GM23248 (cell line): Measurements from ENCODE around the gene LUZP2. TPM values are rescaled to one million over a fixed set of nuclear protein-coding genes. Genes with fewer than 3 reads are reported as not detected.

Source experiments
- DNase-seq: peaks from one replicate; pipeline ENCODE4 v3.0.0-alpha.2; 2015
- H2AFZ ChIP-seq: fragments of 200-600 bp; sonication (generic); 2 replicates; pipeline ENCODE4 v1.6.1; 2016; ENCODE audit warnings: antibody characterized with exemption
- H3F3A ChIP-seq: fragments of 200-600 bp; sonication (generic); 2 replicates; pipeline ENCODE4 v1.6.1; 2016; ENCODE audit warnings: mild to moderate bottlenecking, antibody characterized with exemption, mixed run types; ENCODE audit not compliant: insufficient read depth
- H3K27ac ChIP-seq: fragments of 200-600 bp; sonication (generic); 2 replicates; pipeline ENCODE4 v1.5.1; 2016; ENCODE audit warnings: mild to moderate bottlenecking
- H3K27me3 ChIP-seq: fragments of 200-600 bp; sonication (generic); replicated peaks from 2 replicates; pipeline ENCODE4 v1.6.1; 2016; ENCODE audit warnings: mild to moderate bottlenecking; ENCODE audit not compliant: insufficient read depth
- H3K36me3 ChIP-seq: fragments of 200-600 bp; sonication (generic); 2 replicates; pipeline ENCODE4 v1.6.1; 2016; ENCODE audit warnings: low read depth, mild to moderate bottlenecking
- H3K4me1 ChIP-seq: fragments of 200-600 bp; sonication (generic); 2 replicates; pipeline ENCODE4 v1.6.1; 2016; ENCODE audit warnings: mild to moderate bottlenecking; ENCODE audit not compliant: insufficient read depth
- H3K4me2 ChIP-seq: fragments of 200-600 bp; sonication (generic); one replicate; pipeline ENCODE4 v1.6.1; 2016; ENCODE audit warnings: mild to moderate bottlenecking; ENCODE audit not compliant: unreplicated experiment
- H3K4me3 ChIP-seq: fragments of 200-600 bp; sonication (generic); 2 replicates; pipeline ENCODE4 v1.5.1; 2016; ENCODE audit warnings: mild to moderate bottlenecking
- H3K79me2 ChIP-seq: fragments of 200-600 bp; sonication (generic); 2 replicates; pipeline ENCODE4 v1.6.1; 2016; ENCODE audit warnings: mild to moderate bottlenecking; ENCODE audit not compliant: insufficient read depth
- H3K9ac ChIP-seq: fragments of 200-600 bp; sonication (generic); 2 replicates; pipeline ENCODE4 v1.6.1; 2016; ENCODE audit warnings: mild to moderate bottlenecking
- H3K9me2 ChIP-seq: fragments of 200-600 bp; sonication (generic); 2 replicates; pipeline ENCODE4 v1.6.1; 2016; ENCODE audit warnings: mixed run types, mild to moderate bottlenecking, moderate library complexity; ENCODE audit not compliant: insufficient read depth
- H3K9me3 ChIP-seq: fragments of 200-600 bp; sonication (generic); one replicate; pipeline ENCODE4 v1.6.1; 2017; ENCODE audit warnings: low read depth
- H4K20me1 ChIP-seq: fragments of 200-600 bp; sonication (generic); 2 replicates; pipeline ENCODE4 v1.6.0; 2016; ENCODE audit not compliant: insufficient read depth
- EZH2 ChIP-seq: fragments of 200-600 bp; sonication (generic); IDR thresholded peaks from 2 replicates; pipeline ENCODE4 v1.6.1; 2018; ENCODE audit warnings: antibody characterized with exemption, mild to moderate bottlenecking; ENCODE audit not compliant: insufficient read depth, poor library complexity, severe bottlenecking
- EZH2phosphoT487 ChIP-seq: fragments of 200-600 bp; sonication (generic); IDR thresholded peaks from 2 replicates; pipeline ENCODE4 v1.6.1; 2018; ENCODE audit warnings: antibody characterized with exemption, moderate library complexity, mild to moderate bottlenecking, low read depth; ENCODE audit not compliant: insufficient read depth
- WGBS, 2 experiments: methylation state at CpG; one replicate each; pipeline ENCODE4 v1.1.6; 2015 to 2017; ENCODE audit warnings: low lambda C conversion rate in 2 of 2, low coverage in 1 of 2; ENCODE audit errors: missing lambda C conversion rate in 2 of 2; 5-methylcytosine and 5-hydroxymethylcytosine counted together
- in situ Hi-C: fragments of 300-500 bp; cut with MboI; formaldehyde crosslinking; loops from 2 replicates; pipeline ENCODE4 v1.15.0; 2020
- polyA plus RNA-seq: library from polyadenylated mRNA; unstranded; fragments of >200 nt; fragmentation: Nextera tagmentation; extraction: Ambion mirVana; gene quantifications from 2 replicates; pipeline ENCODE4 v1.2.1, GENCODE V29; 2016
- total RNA-seq: library from RNA; depleted of rRNA; stranded (reverse); fragments of >200 nt; shearing (Covaris generic); gene quantifications from 2 replicates; pipeline ENCODE4 v1.2.3, GENCODE V29; 2014

The LUZP2 gene
- total and polyA plus RNA-seq, 2 experiments from 2014 or later: not detected

DNA sequence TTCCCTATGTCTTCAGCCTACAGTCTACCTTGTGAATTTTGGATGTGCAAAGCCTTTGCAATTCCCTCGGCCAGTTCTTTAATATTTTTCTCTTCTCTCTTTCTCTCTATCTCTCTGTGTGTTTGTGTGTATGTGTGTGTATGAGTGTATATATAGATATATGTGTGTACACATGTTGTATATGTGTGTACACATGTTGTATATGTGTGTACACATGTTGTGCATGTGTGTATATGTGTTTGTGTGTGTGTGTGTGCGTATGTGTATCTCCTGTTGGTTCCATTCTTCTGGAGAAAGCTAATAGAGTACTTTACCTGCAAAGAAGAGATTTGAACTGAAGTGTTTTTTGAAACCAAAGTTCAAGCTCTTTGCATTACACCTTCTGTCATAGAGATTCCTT, 155.0 kb downstream of the LUZP2 start:
- in situ Hi-C loops: no loop called here
- H3K27me3 ChIP-seq: no peaks in the 10 kb centered on the region
- no peaks in the 10 kb centered on the region for H3K9me3 ChIP-seq
- H3K4me3 ChIP-seq: no peak overlapping the region
- no peak for DNase-seq
- no peaks in the 10 kb centered on the region for H3K36me3 ChIP-seq
- H3K79me2 ChIP-seq: no peaks in the 10 kb centered on the region
- WGBS, 2 experiments: 39 to 45% methylated on average over 2 of the region's 2 CpGs
- H2AFZ ChIP-seq: no peak overlapping the region
- H3K27ac ChIP-seq: no peak overlapping the region
- no peaks in the 10 kb centered on the region for H3K4me1 ChIP-seq
- TF ChIP-seq EZH2phosphoT487: no peak
- no peak for TF ChIP-seq EZH2
- no peak overlapping the region for H3K4me2 ChIP-seq
- no peaks in the 10 kb centered on the region for H4K20me1 ChIP-seq
- no peak overlapping the region for H3K9ac ChIP-seq
- no peaks in the 10 kb centered on the region for H3F3A ChIP-seq
- H3K9me2 ChIP-seq: no peaks in the 10 kb centered on the region

DNA sequence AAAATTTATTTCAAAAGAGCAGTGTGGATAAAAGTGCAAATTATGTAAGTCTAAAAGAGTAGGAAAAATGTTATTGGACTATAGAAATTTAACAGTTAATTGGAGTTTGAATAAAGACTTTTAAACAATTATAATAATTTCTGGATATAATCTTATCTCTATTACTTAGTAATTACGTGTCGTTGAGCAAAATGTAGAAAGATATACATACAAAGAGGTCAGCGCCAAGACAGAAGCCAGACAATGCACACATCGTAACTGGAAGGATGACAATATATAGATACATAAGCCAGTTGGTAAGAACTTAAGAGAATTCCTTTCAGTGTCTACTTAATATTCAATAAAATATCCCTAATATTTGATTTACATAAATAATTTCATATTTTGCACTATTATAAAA, 157.0 kb downstream of the LUZP2 start:
- H3K4me3 ChIP-seq: no peak overlapping the region
- H3K4me2 ChIP-seq: no peak overlapping the region
- no peaks in the 10 kb centered on the region for H3K27me3 ChIP-seq
- no peak for DNase-seq
- H4K20me1 ChIP-seq: no peaks in the 10 kb centered on the region
- 61% methylated on average over 4 of the region's 4 CpGs for WGBS, 2 experiments
- no peaks in the 10 kb centered on the region for H3K36me3 ChIP-seq
- no peak overlapping the region for H3K9ac ChIP-seq
- H3F3A ChIP-seq: no peaks in the 10 kb centered on the region
- no peaks in the 10 kb centered on the region for H3K4me1 ChIP-seq
- H3K79me2 ChIP-seq: no peaks in the 10 kb centered on the region
- no peak overlapping the region for H3K27ac ChIP-seq
- H3K9me3 ChIP-seq: no peaks in the 10 kb centered on the region
- no peaks in the 10 kb centered on the region for H3K9me2 ChIP-seq
- TF ChIP-seq EZH2phosphoT487: no peak
- no peak for TF ChIP-seq EZH2
- in situ Hi-C loops: no loop called here
- no peak overlapping the region for H2AFZ ChIP-seq

DNA sequence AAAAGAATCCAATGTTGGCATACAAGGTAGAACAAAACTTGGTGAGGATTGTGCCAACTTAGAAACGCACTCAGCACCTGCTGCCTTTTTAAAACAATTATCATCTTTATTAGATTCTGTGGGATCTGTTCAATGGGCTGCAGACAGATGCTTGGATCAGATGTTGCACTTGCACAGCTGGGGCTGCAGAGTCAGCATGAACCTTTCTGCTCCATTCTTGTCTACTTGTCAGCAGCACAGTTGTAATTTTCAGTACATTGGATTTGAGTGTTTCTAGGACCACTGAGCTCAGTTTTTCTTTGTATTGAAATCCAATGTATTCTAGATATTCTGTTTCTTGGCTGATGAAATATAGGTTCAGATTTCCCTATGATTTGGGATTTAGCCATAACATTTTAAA, 164.5 kb downstream of the LUZP2 start:
- no peak for DNase-seq
- Histone ChIP-seq H2AFZ (no peak overlapping the region), H3K79me2 (no peaks in the 10 kb centered on the region), H3F3A (no peaks in the 10 kb centered on the region), H3K4me3 (no peak overlapping the region), H3K4me2 (no peak overlapping the region), H3K27ac (no peak overlapping the region), H3K36me3 (no peaks in the 10 kb centered on the region), H3K27me3 (no peaks in the 10 kb centered on the region), H3K4me1 (no peaks in the 10 kb centered on the region), H3K9me3 (no peaks in the 10 kb centered on the region), H4K20me1 (no peaks in the 10 kb centered on the region), H3K9me2 (no peaks in the 10 kb centered on the region), H3K9ac (no peak overlapping the region)
- 0 to 4% methylated on average over 1 of the region's 1 CpG for WGBS, 2 experiments
- in situ Hi-C loops: no loop called here
- TF ChIP-seq EZH2phosphoT487: no peak
- TF ChIP-seq EZH2: no peak

DNA sequence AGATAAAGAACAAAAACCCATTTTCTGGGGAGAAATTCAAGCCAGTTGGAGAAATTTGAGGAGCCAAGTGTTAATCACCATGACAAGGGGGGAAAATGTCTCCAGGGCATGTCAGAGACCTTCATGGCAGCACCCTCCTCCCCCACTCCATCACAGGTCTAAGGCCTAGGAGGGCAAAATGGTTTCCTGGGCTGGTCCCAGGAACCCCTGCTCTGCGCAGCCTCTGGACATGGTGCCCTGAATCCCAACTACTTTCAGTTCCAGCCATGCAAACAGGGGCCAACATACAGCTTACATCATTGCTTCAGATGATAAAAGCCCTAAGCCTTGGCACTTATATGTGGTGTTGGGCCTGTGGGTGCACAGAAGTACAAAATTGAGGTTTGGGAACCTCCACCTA, 167.5 kb downstream of the LUZP2 start:
- no peak overlapping the region for H3K4me2 ChIP-seq
- no peak overlapping the region for H3K27ac ChIP-seq
- no peak for DNase-seq
- H3K27me3 ChIP-seq: no peaks in the 10 kb centered on the region
- 41 to 44% methylated on average over 1 of the region's 1 CpG for WGBS, 2 experiments
- no peak overlapping the region for H3K9ac ChIP-seq
- H3K4me1 ChIP-seq: no peaks in the 10 kb centered on the region
- H3K9me3 ChIP-seq: no peaks in the 10 kb centered on the region
- no peaks in the 10 kb centered on the region for H4K20me1 ChIP-seq
- H3F3A ChIP-seq: no peaks in the 10 kb centered on the region
- no peak overlapping the region for H3K4me3 ChIP-seq
- TF ChIP-seq EZH2phosphoT487 (no peak), EZH2 (no peak)
- no peak overlapping the region for H2AFZ ChIP-seq
- no peaks in the 10 kb centered on the region for H3K36me3 ChIP-seq
- in situ Hi-C loops: no loop called here
- no peaks in the 10 kb centered on the region for H3K79me2 ChIP-seq
- no peaks in the 10 kb centered on the region for H3K9me2 ChIP-seq

DNA sequence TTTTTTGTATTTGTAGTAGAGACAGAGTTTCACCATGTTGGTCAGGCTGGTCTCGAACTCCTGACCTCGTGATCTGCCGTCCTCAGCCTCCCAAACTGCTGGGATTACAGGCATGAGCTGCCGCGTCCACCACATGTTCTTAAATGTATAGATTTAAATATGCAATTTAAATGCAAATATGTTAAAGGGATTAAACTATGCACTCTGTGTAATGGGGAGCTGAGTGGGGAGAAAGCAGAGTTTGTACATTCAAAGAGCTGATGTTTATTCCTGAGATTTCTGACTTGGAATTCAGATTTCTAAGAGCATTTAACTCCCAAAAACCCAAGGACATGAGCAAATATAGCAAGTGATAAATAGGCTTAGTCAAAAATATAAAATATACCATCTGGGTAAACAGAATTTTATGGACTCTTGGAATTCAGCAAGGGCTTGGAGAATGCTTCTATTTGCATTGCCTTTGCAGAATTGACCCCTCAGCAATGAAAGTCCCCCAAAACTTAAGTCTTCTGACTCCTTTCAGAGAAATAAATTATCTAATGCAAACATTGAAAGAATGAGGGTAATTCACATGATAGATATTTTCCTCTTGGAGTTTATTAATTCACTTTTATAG, 170.6 kb downstream of the LUZP2 start:
- TF ChIP-seq EZH2 (no peak), EZH2phosphoT487 (no peak)
- H3K4me2 ChIP-seq: no peak overlapping the region
- H3K9me2 ChIP-seq: no peaks in the 10 kb centered on the region
- in situ Hi-C loops: no loop called here
- no peaks in the 10 kb centered on the region for H3K4me1 ChIP-seq
- H3K27me3 ChIP-seq: no peaks in the 10 kb centered on the region
- H3K79me2 ChIP-seq: no peaks in the 10 kb centered on the region
- H2AFZ ChIP-seq: no peak overlapping the region
- no peaks in the 10 kb centered on the region for H4K20me1 ChIP-seq
- H3F3A ChIP-seq: no peaks in the 10 kb centered on the region
- H3K36me3 ChIP-seq: no peaks in the 10 kb centered on the region
- H3K4me3 ChIP-seq: no peak overlapping the region
- DNase-seq: no peak
- H3K27ac ChIP-seq: no peak overlapping the region
- 53 to 56% methylated on average over 5 of the region's 5 CpGs for WGBS, 2 experiments
- no peak overlapping the region for H3K9ac ChIP-seq
- no peaks in the 10 kb centered on the region for H3K9me3 ChIP-seq
